Adrenal gland (tissue), 12 donors: ENCODE data around the gene NR1D2. TPM values are rescaled to one million over a fixed set of nuclear protein-coding genes. Genes with fewer than 3 reads are reported as not detected.
"Not testable (repeated sequence)": the region's sequence is repeated elsewhere in the genome, so short reads cannot be mapped to it uniquely, and the experiment has no call there.

Source experiments
- DNase-seq, 7 donors: peaks; one replicate each; pipeline ENCODE4 v3.0.0-alpha.2; 2019 to 2020
- H3K27ac ChIP-seq, 5 donors: fragments of 200-600 bp; sonication (generic) in 4 of 5; 1 replicate in 3 of 5; 2 replicates in 2 of 5; pipeline versions ENCODE4 v1.5.1 to v1.8.0; 2016 to 2020; ENCODE audit warnings: mild to moderate bottlenecking in 1 of 5
- H3K27me3 ChIP-seq: fragments of 200-600 bp; 2 replicates; pipeline ENCODE4 v1.8.0; 2021
- H3K36me3 ChIP-seq, 2 donors: fragments of 200-600 bp; replicated peaks in 1 of 2; 1 replicate in 1 of 2; 2 replicates in 1 of 2; pipeline versions ENCODE4 v1.5.1 to v1.8.0; 2018 to 2022
- H3K4me1 ChIP-seq, 2 donors: fragments of 200-600 bp; replicated peaks in 1 of 2; 1 replicate in 1 of 2; 2 replicates in 1 of 2; pipeline versions ENCODE4 v1.5.1 to v1.8.0; 2018 to 2021
- H3K4me3 ChIP-seq, 4 donors: fragments of 200-600 bp; sonication (generic) in 3 of 4; one replicate each; pipeline ENCODE4 v1.5.1; 2016 to 2018
- H3K9me3 ChIP-seq, 3 donors: fragments of 200-600 bp; sonication (generic) in 1 of 3; replicated peaks in 1 of 3; 1 replicate in 2 of 3; 2 replicates in 1 of 3; pipeline versions ENCODE4 v1.5.1 to v1.8.0; 2016 to 2021
- POLR2A ChIP-seq, 2 donors: fragments of 450-650 bp; IDR thresholded peaks; one replicate each; pipeline ENCODE4 v1.6.1; 2017; ENCODE audit warnings: antibody characterized with exemption in 2 of 2, mild to moderate bottlenecking in 2 of 2, moderate library complexity in 1 of 2
- WGBS, 4 donors: extraction: QIAGEN DNeasy Blood & Tissue Kit in 2 of 4; methylation state at CpG; one replicate each; pipeline versions ENCODE4 v1.1.5 to v1.1.7; 2013 to 2017; 5-methylcytosine and 5-hydroxymethylcytosine counted together
- intact Hi-C, 2 donors: fragments of 100-400 bp; cut with DNase I; formaldehyde crosslinking; loops; one replicate each; pipeline versions ENCODE4 v1.14.1 to v1.15.0; 2022 to 2023
- polyA plus RNA-seq, 3 donors: library from polyadenylated mRNA; stranded (reverse); fragments of 200-250 nt in 2 of 3; fragments of 350-450 nt in 1 of 3; fragmentation: Illumina TruSeq in 1 of 3; extraction: RNeasy Lipid Tissue Mini Kit (QIAGEN cat#74804) in 1 of 3; gene quantifications; one replicate each; pipeline ENCODE4 v1.2.3, GENCODE V29; 2013 to 2014
- total RNA-seq, 9 donors: library from RNA; depleted of rRNA in 4 of 9; stranded (reverse); fragments of >200 nt in 4 of 9; fragments of 120-200 nt in 1 of 9; fragmentation: NEBNext Ultra II Directional in 1 of 9; extraction: Animal tissue kit (Norgen Biotek cat#: 25700) in 1 of 9; gene quantifications; one replicate each; pipeline versions ENCODE4 v1.1.0 to v1.2.4, GENCODE V29; 2013 to 2023
- TF ChIP-seq, protein P1 (sequence below), 6 experiments: fragments of 450-650 bp in 4 of 6; fragments of 200-600 bp in 2 of 6; sonication (generic) in 1 of 6; IDR thresholded peaks; 1 replicate in 5 of 6; 2 replicates in 1 of 6; pipeline versions ENCODE4 v1.5.1 to v1.8.0; 2016 to 2021; ENCODE audit warnings: antibody characterized with exemption in 6 of 6, mild to moderate bottlenecking in 2 of 6, moderate library complexity in 1 of 6
- donor health status: healthy with polysubstance abuse.
- donor health status: Bipolar disorder and iron deficiency.
- donor health status: DM: yes; HTN: yes; CAD: no.
- donor health status: DM: no; HTN: no; CAD: no.
- donor health status: DM: no; HTN: no; CAD: no.
- donor health status: DM: yes; HTN: yes; CAD: no.

Gene NR1D2
- total and polyA plus RNA-seq, 12 donors = 8.7 to 43.4 (median 29.6) TPM

DNA sequence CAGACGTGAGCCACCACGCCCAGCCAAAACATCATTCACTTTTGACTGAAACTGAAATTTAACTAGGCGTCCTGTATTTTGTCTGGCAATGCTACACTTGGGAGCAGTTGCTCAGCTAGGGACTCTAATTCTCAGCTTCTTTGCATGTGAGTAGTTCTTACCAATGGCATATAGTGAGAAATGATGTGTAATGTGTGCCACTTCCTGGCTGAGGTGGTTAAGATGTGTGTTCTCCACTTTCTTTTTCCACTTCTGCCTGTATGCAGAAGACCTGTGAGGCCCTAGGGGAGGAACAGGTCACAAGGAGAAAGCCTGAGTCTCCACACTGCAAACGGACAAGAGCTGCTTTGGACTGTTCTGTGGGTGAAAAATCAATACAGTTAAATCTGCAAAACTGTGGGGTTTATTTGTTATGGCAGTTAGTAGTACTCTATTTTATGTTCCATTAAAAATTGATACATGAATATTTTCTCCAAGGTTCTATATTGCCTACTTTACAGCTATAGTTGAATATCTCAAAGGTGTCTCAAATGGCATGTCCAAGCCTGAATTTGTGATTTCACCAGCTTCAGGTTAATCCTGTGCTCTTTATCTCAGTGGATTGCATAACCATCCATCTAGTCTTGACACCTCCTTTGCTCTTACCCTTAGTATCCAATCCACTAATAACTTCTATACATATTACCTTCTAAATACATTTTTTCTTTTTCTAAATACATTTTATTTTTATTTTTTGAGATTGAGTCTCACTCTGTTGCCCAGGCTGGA is 59.3 kb downstream of the NR1D2 start:
- TF ChIP-seq POLR2A (IDR thresholded peaks at IDR 0.05) = no peak
- TF ChIP-seq, protein P1, sequence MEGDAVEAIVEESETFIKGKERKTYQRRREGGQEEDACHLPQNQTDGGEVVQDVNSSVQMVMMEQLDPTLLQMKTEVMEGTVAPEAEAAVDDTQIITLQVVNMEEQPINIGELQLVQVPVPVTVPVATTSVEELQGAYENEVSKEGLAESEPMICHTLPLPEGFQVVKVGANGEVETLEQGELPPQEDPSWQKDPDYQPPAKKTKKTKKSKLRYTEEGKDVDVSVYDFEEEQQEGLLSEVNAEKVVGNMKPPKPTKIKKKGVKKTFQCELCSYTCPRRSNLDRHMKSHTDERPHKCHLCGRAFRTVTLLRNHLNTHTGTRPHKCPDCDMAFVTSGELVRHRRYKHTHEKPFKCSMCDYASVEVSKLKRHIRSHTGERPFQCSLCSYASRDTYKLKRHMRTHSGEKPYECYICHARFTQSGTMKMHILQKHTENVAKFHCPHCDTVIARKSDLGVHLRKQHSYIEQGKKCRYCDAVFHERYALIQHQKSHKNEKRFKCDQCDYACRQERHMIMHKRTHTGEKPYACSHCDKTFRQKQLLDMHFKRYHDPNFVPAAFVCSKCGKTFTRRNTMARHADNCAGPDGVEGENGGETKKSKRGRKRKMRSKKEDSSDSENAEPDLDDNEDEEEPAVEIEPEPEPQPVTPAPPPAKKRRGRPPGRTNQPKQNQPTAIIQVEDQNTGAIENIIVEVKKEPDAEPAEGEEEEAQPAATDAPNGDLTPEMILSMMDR (IDR thresholded peaks at IDR 0.05) = no peak
- intact Hi-C loops = no loop called here
- Histone ChIP-seq H3K4me3 (no peak overlapping the region), H3K4me1 (peaks cover 0 to under 1% of the 10 kb centered on the region in 2 donors), H3K36me3 (no peaks in the 10 kb centered on the region), H3K27ac (no peak overlapping the region), H3K9me3 (no peaks in the 10 kb centered on the region), H3K27me3 (no peaks in the 10 kb centered on the region)
- DNase-seq = no peak
- WGBS, 4 donors = 81 to 93% (median 85%) methylated on average over 4 of the region's 4 CpGs

DNA sequence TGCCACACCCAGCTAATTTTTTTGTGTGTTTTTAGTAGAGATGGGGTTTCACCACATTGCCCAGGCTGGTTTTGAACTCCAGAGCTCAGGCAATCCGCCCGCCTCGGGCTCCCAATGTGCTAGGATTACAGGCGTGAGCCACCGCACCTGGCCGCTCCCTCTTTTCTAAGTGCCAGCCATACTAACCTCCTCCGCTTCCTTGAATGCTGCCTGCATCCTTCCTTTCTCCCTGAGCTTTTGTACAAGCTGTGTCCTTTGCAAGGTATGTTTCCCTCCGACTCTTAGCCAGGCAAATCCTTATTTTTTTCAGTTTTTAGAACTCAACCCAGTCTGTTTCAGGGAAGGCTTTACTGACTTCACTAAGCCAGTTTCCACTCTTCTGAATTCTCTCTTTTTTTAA is 60.6 kb downstream of the NR1D2 start:
- no peaks in the 10 kb centered on the region for H3K9me3 ChIP-seq
- H3K27me3 ChIP-seq = no peaks in the 10 kb centered on the region
- intact Hi-C loops = no loop called here
- H3K36me3 ChIP-seq = no peaks in the 10 kb centered on the region
- no peak for DNase-seq
- H3K4me3 ChIP-seq = no peak overlapping the region
- TF ChIP-seq, protein P1 (IDR thresholded peaks at IDR 0.05) = no peak
- TF ChIP-seq POLR2A (IDR thresholded peaks at IDR 0.05) = no peak
- 95 to 99% (median 98%) methylated on average over 8 of the region's 8 CpGs for WGBS, 4 donors
- H3K27ac ChIP-seq = no peak overlapping the region
- H3K4me1 ChIP-seq = no peaks in the 10 kb centered on the region

DNA sequence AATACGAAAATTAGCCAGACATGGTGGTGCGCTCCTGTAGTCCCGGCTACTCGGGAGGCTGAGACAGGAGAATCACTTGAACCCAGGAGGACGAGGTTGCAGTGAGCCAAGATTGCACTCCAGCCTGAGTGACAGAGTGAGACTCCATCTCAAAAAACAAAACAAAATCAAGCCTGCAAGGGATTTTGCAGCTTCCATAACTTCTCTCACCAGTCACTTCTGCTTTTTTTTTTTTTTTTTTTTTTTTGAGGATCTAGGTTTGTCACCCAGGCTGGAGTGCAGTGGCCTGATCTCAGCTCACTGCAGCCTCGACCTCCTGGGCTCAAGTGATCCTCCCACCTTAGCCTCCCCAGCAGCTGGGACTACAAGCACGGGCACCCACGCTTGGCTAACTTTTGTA is 65.7 kb downstream of the NR1D2 start:
- DNase-seq, H3K4me3 ChIP-seq, H3K9me3 ChIP-seq, H3K27me3 ChIP-seq, H3K27ac ChIP-seq, H3K4me1 ChIP-seq, intact Hi-C loops, H3K36me3 ChIP-seq: not testable (repeated sequence)
- WGBS, 4 donors = 84 to 94% (median 92%) methylated on average over 8 of the region's 8 CpGs

DNA sequence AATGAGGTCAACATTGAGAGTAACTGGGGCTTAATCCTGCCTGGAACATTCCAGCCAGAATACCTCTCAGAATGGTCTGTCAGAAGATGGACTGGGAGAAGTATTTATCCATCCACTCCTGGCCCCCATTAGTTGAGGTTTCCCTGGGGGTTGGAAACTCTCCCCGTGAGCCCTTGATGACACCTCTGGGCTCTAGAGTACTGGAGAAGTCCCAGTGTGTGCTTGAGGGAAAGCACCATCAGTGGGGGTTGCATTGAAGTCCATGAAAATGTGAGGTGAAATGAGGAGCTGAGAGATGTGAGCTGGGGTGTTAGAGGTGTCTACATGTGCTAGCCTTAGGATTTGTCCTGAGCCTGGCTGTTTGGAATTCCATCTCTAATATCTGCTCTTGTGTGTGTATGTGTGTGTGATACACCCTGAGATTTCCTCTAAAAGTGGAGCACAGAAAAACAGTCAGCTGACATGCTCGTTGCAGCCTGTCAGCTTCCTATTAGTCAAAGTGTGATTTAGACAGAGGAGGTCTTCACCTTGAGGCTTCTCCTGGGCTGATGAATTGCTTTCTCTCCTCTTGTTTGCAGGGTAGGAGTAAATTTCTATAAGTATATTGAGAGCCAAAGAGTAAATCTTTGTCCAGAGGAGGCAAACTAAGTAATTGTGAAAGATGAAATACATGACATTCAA is 67.6 kb downstream of the NR1D2 start:
- H3K9me3 ChIP-seq = no peaks in the 10 kb centered on the region
- WGBS, 4 donors = 56 to 76% (median 70%) methylated on average over 2 of the region's 2 CpGs
- intact Hi-C loops = no loop called here
- no peak overlapping the region for H3K27ac ChIP-seq
- no peaks in the 10 kb centered on the region for H3K27me3 ChIP-seq
- no peak for TF ChIP-seq POLR2A (IDR thresholded peaks at IDR 0.05)
- TF ChIP-seq, protein P1 (IDR thresholded peaks at IDR 0.05) = no peak
- no peaks in the 10 kb centered on the region for H3K4me1 ChIP-seq
- DNase-seq = no peak
- no peak overlapping the region for H3K4me3 ChIP-seq
- H3K36me3 ChIP-seq = no peaks in the 10 kb centered on the region
